Hepatocyte (in vitro differentiated cells): ENCODE measurements around the gene ITGB4. TPM values are rescaled to one million over a fixed set of nuclear protein-coding genes. Genes with fewer than 3 reads are reported as not detected.

Source experiments
- DNase-seq: peaks from one replicate; pipeline ENCODE4 v3.0.0-alpha.2; 2016; ENCODE audit warnings: low spot score
- H2AFZ ChIP-seq: fragments of 200-600 bp; sonication (generic); 2 replicates; pipeline ENCODE4 v1.6.0; 2016; ENCODE audit warnings: antibody characterized with exemption, mild to moderate bottlenecking
- H3K27ac ChIP-seq: fragments of 200-600 bp; sonication (generic); 2 replicates; pipeline ENCODE4 v1.5.1; 2016; ENCODE audit warnings: mild to moderate bottlenecking
- H3K27me3 ChIP-seq: fragments of 200-600 bp; sonication (generic); 2 replicates; pipeline ENCODE4 v1.6.1; 2016
- H3K36me3 ChIP-seq: fragments of 200-600 bp; sonication (generic); replicated peaks from 2 replicates; pipeline ENCODE4 v1.5.1; 2016; ENCODE audit warnings: low read depth; ENCODE audit not compliant: insufficient read depth
- H3K4me1 ChIP-seq: fragments of 200-600 bp; sonication (generic); 2 replicates; pipeline ENCODE4 v1.5.1; 2016; ENCODE audit warnings: mild to moderate bottlenecking, moderate library complexity; ENCODE audit not compliant: insufficient read depth
- H3K4me2 ChIP-seq: fragments of 200-600 bp; sonication (generic); 2 replicates; pipeline ENCODE4 v1.6.0; 2016
- H3K4me3 ChIP-seq: fragments of 200-600 bp; sonication (generic); 2 replicates; pipeline ENCODE4 v1.5.1; 2016; ENCODE audit warnings: mild to moderate bottlenecking
- H3K79me2 ChIP-seq: fragments of 200-600 bp; sonication (generic); 2 replicates; pipeline ENCODE4 v1.6.0; 2017; ENCODE audit warnings: mild to moderate bottlenecking
- H3K9me2 ChIP-seq: fragments of 200-600 bp; sonication (generic); replicated peaks from 2 replicates; pipeline ENCODE4 v1.6.0; 2017; ENCODE audit warnings: mild to moderate bottlenecking; ENCODE audit not compliant: insufficient read depth
- H3K9me3 ChIP-seq: fragments of 200-600 bp; sonication (generic); 2 replicates; pipeline ENCODE4 v1.5.1; 2016; ENCODE audit warnings: low read depth, mild to moderate bottlenecking
- H4K20me1 ChIP-seq: fragments of 200-600 bp; sonication (generic); 2 replicates; pipeline ENCODE4 v1.6.0; 2016; ENCODE audit warnings: mild to moderate bottlenecking; ENCODE audit not compliant: insufficient read depth, poor library complexity, severe bottlenecking
- EZH2 ChIP-seq: fragments of 200-600 bp; sonication (generic); IDR thresholded peaks from 2 replicates; pipeline ENCODE4 v1.6.1; 2016; ENCODE audit warnings: antibody characterized with exemption, mild to moderate bottlenecking, borderline replicate concordance
- EZH2phosphoT487 ChIP-seq: fragments of 200-600 bp; sonication (generic); IDR thresholded peaks from one replicate; pipeline ENCODE4 v1.6.1; 2018; ENCODE audit warnings: antibody characterized with exemption, mild to moderate bottlenecking, low read depth, moderate library complexity; ENCODE audit not compliant: unreplicated experiment, severe bottlenecking
- WGBS: methylation state at CpG from one replicate; pipeline ENCODE4 v1.1.6; 2016; ENCODE audit warnings: low lambda C conversion rate; ENCODE audit errors: missing lambda C conversion rate; 5-methylcytosine and 5-hydroxymethylcytosine counted together
- polyA plus RNA-seq: library from polyadenylated mRNA; unstranded; fragments of >200 nt; fragmentation: Nextera tagmentation; extraction: Ambion mirVana; gene quantifications from 2 replicates; pipeline ENCODE4 v1.2.1, GENCODE V29; 2016
- total RNA-seq: library from RNA; depleted of rRNA; stranded (reverse); fragments of >200 nt; gene quantifications from 2 replicates; pipeline ENCODE4 v1.2.3, GENCODE V29; 2014
- TF ChIP-seq, protein P1 (sequence below): fragments of 200-600 bp; sonication (generic); IDR thresholded peaks from 2 replicates; pipeline ENCODE4 v1.5.1; 2016; ENCODE audit warnings: antibody characterized with exemption, mild to moderate bottlenecking; ENCODE audit not compliant: poor library complexity

The ITGB4 gene
- total and polyA plus RNA-seq, 2 experiments from 2014 or later, result 15.7 to 23.5 TPM

DNA sequence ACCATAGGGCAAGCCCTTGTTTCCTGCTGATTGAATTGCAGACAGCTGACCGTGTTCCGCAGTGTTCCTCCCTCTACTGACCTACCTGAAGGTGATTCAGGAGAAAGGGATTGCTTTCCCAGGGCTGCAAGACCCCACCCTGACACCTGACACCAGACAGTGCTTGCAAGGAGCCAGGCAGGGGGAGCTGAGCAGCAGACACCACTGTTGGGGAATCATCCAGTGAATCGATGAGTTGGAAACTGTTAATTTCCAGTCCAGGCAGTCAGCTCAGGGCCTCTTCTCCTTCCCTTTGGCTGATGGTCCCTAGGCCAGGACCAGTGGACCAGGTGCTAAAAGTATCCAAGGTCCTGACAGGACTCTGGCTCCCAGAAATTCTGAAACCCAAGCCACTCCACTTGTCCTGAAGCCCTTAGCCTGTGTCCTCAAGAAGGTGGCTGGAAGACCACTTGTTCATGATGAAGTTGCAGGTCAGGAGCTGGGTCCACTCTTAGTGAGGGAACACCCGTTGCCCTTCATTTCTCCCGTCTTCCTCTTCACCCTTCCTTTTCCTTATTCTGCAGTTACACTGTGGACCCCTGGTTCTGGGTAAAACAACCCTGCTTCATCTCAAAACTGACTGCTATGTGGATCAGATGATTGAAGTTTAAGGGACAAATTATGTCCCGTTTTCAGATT lies 53.9 kb downstream of the ITGB4 start:
- WGBS, result 70% methylated on average over 6 of the region's 6 CpGs
- no peaks in the 10 kb centered on the region for H3K9me2 ChIP-seq
- no peaks in the 10 kb centered on the region for H3K27me3 ChIP-seq
- H2AFZ ChIP-seq, result no peak overlapping the region
- H3K9me3 ChIP-seq, result no peaks in the 10 kb centered on the region
- peak overlapping the region; percentile 33 for H3K27ac ChIP-seq
- no peak overlapping the region for H3K4me2 ChIP-seq
- H3K36me3 ChIP-seq, result peaks cover 8% of the 10 kb centered on the region
- DNase-seq, result peak; percentile 68
- peaks cover 30% of the 10 kb centered on the region for H3K79me2 ChIP-seq
- peaks cover 42% of the 10 kb centered on the region for H4K20me1 ChIP-seq
- no peaks in the 10 kb centered on the region for H3K4me1 ChIP-seq
- no peak overlapping the region for H3K4me3 ChIP-seq
- no peak for TF ChIP-seq EZH2
- TF ChIP-seq, protein P1, sequence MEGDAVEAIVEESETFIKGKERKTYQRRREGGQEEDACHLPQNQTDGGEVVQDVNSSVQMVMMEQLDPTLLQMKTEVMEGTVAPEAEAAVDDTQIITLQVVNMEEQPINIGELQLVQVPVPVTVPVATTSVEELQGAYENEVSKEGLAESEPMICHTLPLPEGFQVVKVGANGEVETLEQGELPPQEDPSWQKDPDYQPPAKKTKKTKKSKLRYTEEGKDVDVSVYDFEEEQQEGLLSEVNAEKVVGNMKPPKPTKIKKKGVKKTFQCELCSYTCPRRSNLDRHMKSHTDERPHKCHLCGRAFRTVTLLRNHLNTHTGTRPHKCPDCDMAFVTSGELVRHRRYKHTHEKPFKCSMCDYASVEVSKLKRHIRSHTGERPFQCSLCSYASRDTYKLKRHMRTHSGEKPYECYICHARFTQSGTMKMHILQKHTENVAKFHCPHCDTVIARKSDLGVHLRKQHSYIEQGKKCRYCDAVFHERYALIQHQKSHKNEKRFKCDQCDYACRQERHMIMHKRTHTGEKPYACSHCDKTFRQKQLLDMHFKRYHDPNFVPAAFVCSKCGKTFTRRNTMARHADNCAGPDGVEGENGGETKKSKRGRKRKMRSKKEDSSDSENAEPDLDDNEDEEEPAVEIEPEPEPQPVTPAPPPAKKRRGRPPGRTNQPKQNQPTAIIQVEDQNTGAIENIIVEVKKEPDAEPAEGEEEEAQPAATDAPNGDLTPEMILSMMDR, result no peak
- no peak for TF ChIP-seq EZH2phosphoT487

GRCh38 chr17:75776386-75777295 lies 55.4 kb downstream of the ITGB4 start:
- DNase-seq, result peak; percentile 60
- H3K27me3 ChIP-seq, result no peaks in the 10 kb centered on the region
- peaks cover 30% of the 10 kb centered on the region for H3K79me2 ChIP-seq
- H3K9me2 ChIP-seq, result no peaks in the 10 kb centered on the region
- H2AFZ ChIP-seq, result no peak overlapping the region
- peak overlapping the region; percentile 86 for H3K4me2 ChIP-seq
- H3K9me3 ChIP-seq, result no peaks in the 10 kb centered on the region
- H4K20me1 ChIP-seq, result peaks cover 42% of the 10 kb centered on the region
- TF ChIP-seq EZH2phosphoT487 (no peak), EZH2 (no peak)
- TF ChIP-seq, protein P1, result no peak
- peak overlapping the region; percentile 89 for H3K4me3 ChIP-seq
- H3K36me3 ChIP-seq, result peaks cover 8% of the 10 kb centered on the region
- 70% methylated on average over 15 of the region's 15 CpGs for WGBS
- no peaks in the 10 kb centered on the region for H3K4me1 ChIP-seq
- peak overlapping the region; percentile 8 for H3K27ac ChIP-seq

GRCh38 chr17:75777296-75777922 lies 56.1 kb downstream of the ITGB4 start:
- TF ChIP-seq, protein P1, result no peak
- TF ChIP-seq EZH2phosphoT487, result peak; percentile 23
- Histone ChIP-seq H4K20me1 (peaks cover 42% of the 10 kb centered on the region), H3K4me3 (peak overlapping the region; percentile 89), H3K4me1 (no peaks in the 10 kb centered on the region), H3K27me3 (no peaks in the 10 kb centered on the region), H2AFZ (no peak overlapping the region), H3K9me3 (no peaks in the 10 kb centered on the region), H3K79me2 (peaks cover 30% of the 10 kb centered on the region), H3K9me2 (no peaks in the 10 kb centered on the region), H3K4me2 (peak overlapping the region; percentile 86), H3K36me3 (peaks cover 8% of the 10 kb centered on the region), H3K27ac (peak overlapping the region; percentile 19)
- 48% methylated on average over 2 of the region's 2 CpGs for WGBS
- no peak for DNase-seq
